K562 (cell line): Measurements from ENCODE around the gene ETV3L. TPM values are rescaled to one million over a fixed set of nuclear protein-coding genes. Genes with fewer than 3 reads are reported as not detected.

Source experiments
- E2F8 ChIP-seq: fragments of 450-650 bp; IDR thresholded peaks from 2 replicates; pipeline ENCODE4 v1.7.1; 2018; ENCODE audit warnings: mild to moderate bottlenecking, low read depth; ENCODE audit not compliant: partially characterized antibody
- GTF2F1 ChIP-seq: IDR thresholded peaks from 2 replicates; pipeline ENCODE4 v1.6.1; 2011; ENCODE audit warnings: low read depth, low read length, improper control_type of control experiment
- ILK ChIP-seq: fragments of 450-650 bp; IDR thresholded peaks from 2 replicates; pipeline ENCODE4 v1.6.1; 2016; ENCODE audit warnings: missing genetic modification characterization, low read depth, mild to moderate bottlenecking, missing compliant biosample characterization, moderate library complexity, borderline replicate concordance
- KLF1 ChIP-seq: fragments of 450-650 bp; IDR thresholded peaks from 2 replicates; pipeline ENCODE4 v1.6.1; 2016; ENCODE audit warnings: missing genetic modification characterization, missing compliant biosample characterization
- MEIS2 ChIP-seq: fragments of 450-650 bp; IDR thresholded peaks from 2 replicates; pipeline ENCODE4 v1.6.1; 2014; ENCODE audit warnings: mild to moderate bottlenecking; ENCODE audit not compliant: partially characterized antibody
- SNIP1 ChIP-seq: fragments of 450-650 bp; IDR thresholded peaks from 2 replicates; pipeline ENCODE4 v1.7.1; 2017; ENCODE audit warnings: low read depth, mild to moderate bottlenecking
- SUPT5H ChIP-seq: fragments of 450-650 bp; IDR thresholded peaks from 2 replicates; pipeline ENCODE4 v1.6.1; 2016
- THRAP3 ChIP-seq: fragments of 450-650 bp; IDR thresholded peaks from 2 replicates; pipeline ENCODE4 v1.6.1; 2016; ENCODE audit warnings: mild to moderate bottlenecking, inconsistent platforms, borderline replicate concordance
- YY1 ChIP-seq, 3 experiments: IDR thresholded peaks; 2 replicates each; pipeline ENCODE4 v1.6.1; 2011; ENCODE audit warnings: low read length in 2 of 3, mild to moderate bottlenecking in 2 of 3, moderate library complexity in 2 of 3, borderline replicate concordance in 1 of 3, control low read depth in 1 of 3, low read depth in 1 of 3; ENCODE audit not compliant: insufficient read depth in 3 of 3, insufficient replicate concordance in 2 of 3, control insufficient read depth in 1 of 3, insufficient read length in 1 of 3; ENCODE audit errors: extremely low read depth in 1 of 3
- ZFPM2 ChIP-seq: fragments of 250-450 bp; sonication (Bioruptor Pico); IDR thresholded peaks from 2 replicates; pipeline ENCODE4 v1.5.1; 2022; ENCODE audit warnings: mild to moderate bottlenecking
- ZFX ChIP-seq: sonication (generic); formaldehyde crosslinking; IDR thresholded peaks from 2 replicates; pipeline ENCODE4 v1.8.0; 2022; ENCODE audit warnings: mild to moderate bottlenecking, missing genetic modification reagents, moderate library complexity
- ZNF121 ChIP-seq: sonication (generic); formaldehyde crosslinking; conservative IDR thresholded peaks from 2 replicates; pipeline ENCODE4 v1.8.0; 2022; ENCODE audit warnings: missing genetic modification reagents
- ZNF584 ChIP-seq: fragments of 200-800 bp; sonication (Bioruptor generic); IDR thresholded peaks from 2 replicates; pipeline ENCODE4 v1.6.1; 2016; ENCODE audit warnings: low read depth, mild to moderate bottlenecking, missing genetic modification characterization, missing compliant biosample characterization
- ZSCAN32 ChIP-seq: fragments of 450-650 bp; formaldehyde crosslinking; IDR thresholded peaks from 2 replicates; pipeline ENCODE4 v1.4.0; 2020; ENCODE audit warnings: mild to moderate bottlenecking, moderate library complexity
- polyA plus RNA-seq, 8 experiments: library from polyadenylated mRNA; depleted of rRNA in 4 of 8; stranded (reverse) in 5 of 8; unstranded in 3 of 8; fragments of >200 nt; fragmentation: Nextera tagmentation in 2 of 8; fragmentation: Illumina TruSeq in 1 of 8; extraction: Ambion mirVana in 2 of 8; extraction: Trizol in 1 of 8; gene quantifications; 2 replicates each; pipeline versions ENCODE4 v1.2.1 to v1.2.3, GENCODE V29; 2011 to 2014; ENCODE audit warnings: inconsistent platforms in 1 of 8, missing spikeins in 1 of 8
- total RNA-seq, 7 experiments: library from RNA; depleted of rRNA in 6 of 7; stranded (reverse); fragments of >200 nt in 6 of 7; fragmentation: Illumina TruSeq in 2 of 7; extraction: Trizol in 2 of 7; gene quantifications; 2 replicates each; pipeline versions ENCODE4 v1.2.1 to v1.2.3, GENCODE V29; 2011 to 2021; ENCODE audit warnings: low replicate concordance in 1 of 7
- TF ChIP-seq, protein P1 (sequence below), 3 experiments: fragments of 200-800 bp in 1 of 3; fragments of 250-450 bp in 1 of 3; fragments of 450-650 bp in 1 of 3; sonication (Bioruptor Pico) in 1 of 3; sonication (Bioruptor generic) in 1 of 3; formaldehyde crosslinking in 1 of 3; IDR thresholded peaks; 2 replicates each; pipeline versions ENCODE4 v1.6.1 to v1.8.0; 2016 to 2022; ENCODE audit warnings: mild to moderate bottlenecking in 2 of 3, missing genetic modification characterization in 2 of 3, missing compliant biosample characterization in 1 of 3, moderate library complexity in 1 of 3
- TF ChIP-seq, protein P2 (sequence below): fragments of 250-450 bp; sonication (Bioruptor Pico); IDR thresholded peaks from 2 replicates; pipeline ENCODE4 v1.4.0; 2020
- TF ChIP-seq, protein P3 (sequence below): fragments of 250-450 bp; sonication (Bioruptor Pico); IDR thresholded peaks from 2 replicates; pipeline ENCODE4 v1.4.0; 2020; ENCODE audit warnings: borderline replicate concordance

The ETV3L gene
- total and polyA plus RNA-seq, 9 of the 15 experiments (the other 6 are each of a cell fraction or from before 2014, with no cell fraction given) = not detected

DNA sequence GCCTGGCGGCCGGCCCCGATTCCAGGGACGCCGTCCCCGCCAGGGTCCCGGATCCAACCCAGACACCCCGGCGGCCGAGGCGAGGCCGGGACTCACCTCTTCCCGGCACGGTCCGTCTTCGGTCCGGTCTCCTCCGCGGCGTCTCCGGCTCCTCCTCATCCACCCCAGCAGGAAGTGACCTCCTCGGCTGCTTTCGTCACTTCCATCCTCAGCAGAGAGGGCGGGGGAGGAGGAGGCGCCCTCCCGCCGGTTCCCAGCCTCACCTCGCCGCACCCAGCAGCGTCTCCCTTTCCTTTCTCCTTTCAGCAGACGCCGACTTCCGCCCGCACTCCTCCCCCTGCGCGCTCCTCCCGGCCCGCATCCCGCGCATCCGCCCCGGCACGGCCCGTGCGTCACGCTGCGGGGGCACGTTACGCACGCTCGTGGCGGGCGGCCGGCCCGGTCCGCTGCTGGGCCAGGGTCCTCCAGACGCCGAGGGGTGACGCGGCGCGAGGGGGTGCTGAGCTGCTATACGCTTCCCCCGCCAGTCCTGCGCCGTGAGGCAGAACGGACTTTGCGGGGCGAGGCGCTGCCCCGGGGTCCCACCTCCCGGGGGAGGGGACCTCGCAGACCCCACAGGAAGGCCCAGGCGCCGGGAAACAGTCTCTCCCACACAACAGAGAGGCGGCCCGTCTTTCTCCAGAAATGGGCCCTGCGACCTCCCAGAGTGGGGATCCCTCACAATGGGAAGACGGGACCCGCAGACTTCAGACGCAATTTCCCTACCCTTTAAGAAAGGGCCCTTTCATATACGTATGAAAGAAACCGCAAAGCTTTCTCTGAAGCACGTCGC is 38.8 kb upstream of the ETV3L start, which contains the start of gene ETV3 (continued):
- TF ChIP-seq, protein P1, sequence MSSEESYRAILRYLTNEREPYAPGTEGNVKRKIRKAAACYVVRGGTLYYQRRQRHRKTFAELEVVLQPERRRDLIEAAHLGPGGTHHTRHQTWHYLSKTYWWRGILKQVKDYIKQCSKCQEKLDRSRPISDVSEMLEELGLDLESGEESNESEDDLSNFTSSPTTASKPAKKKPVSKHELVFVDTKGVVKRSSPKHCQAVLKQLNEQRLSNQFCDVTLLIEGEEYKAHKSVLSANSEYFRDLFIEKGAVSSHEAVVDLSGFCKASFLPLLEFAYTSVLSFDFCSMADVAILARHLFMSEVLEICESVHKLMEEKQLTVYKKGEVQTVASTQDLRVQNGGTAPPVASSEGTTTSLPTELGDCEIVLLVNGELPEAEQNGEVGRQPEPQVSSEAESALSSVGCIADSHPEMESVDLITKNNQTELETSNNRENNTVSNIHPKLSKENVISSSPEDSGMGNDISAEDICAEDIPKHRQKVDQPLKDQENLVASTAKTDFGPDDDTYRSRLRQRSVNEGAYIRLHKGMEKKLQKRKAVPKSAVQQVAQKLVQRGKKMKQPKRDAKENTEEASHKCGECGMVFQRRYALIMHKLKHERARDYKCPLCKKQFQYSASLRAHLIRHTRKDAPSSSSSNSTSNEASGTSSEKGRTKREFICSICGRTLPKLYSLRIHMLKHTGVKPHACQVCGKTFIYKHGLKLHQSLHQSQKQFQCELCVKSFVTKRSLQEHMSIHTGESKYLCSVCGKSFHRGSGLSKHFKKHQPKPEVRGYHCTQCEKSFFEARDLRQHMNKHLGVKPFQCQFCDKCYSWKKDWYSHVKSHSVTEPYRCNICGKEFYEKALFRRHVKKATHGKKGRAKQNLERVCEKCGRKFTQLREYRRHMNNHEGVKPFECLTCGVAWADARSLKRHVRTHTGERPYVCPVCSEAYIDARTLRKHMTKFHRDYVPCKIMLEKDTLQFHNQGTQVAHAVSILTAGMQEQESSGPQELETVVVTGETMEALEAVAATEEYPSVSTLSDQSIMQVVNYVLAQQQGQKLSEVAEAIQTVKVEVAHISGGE (CRISPR knock-in tag; IDR thresholded peaks at IDR 0.05) = peak in 2 of 3 experiments; percentile 70 to 92; a peak in 4 of 6 replicates
- TF ChIP-seq ZNF121 (CRISPR knock-in tag) = no peak
- no peak for TF ChIP-seq YY1 (IDR thresholded peaks at IDR 0.05; ENCODE audit: borderline replicate concordance in 1 of 3, control insufficient read depth in 1 of 3, extremely low read depth in 1 of 3, insufficient read depth in 3 of 3, insufficient read length in 1 of 3, insufficient replicate concordance in 2 of 3, low read depth in 1 of 3, low read length in 2 of 3)
- peak; percentile 79 for TF ChIP-seq E2F8
- peak; percentile 41 for TF ChIP-seq MEIS2
- TF ChIP-seq, protein P2, sequence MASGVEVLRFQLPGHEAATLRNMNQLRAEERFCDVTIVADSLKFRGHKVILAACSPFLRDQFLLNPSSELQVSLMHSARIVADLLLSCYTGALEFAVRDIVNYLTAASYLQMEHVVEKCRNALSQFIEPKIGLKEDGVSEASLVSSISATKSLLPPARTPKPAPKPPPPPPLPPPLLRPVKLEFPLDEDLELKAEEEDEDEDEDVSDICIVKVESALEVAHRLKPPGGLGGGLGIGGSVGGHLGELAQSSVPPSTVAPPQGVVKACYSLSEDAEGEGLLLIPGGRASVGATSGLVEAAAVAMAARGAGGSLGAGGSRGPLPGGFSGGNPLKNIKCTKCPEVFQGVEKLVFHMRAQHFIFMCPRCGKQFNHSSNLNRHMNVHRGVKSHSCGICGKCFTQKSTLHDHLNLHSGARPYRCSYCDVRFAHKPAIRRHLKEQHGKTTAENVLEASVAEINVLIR (CRISPR knock-in tag) = peak; percentile 81
- no peak for TF ChIP-seq ZNF584
- TF ChIP-seq SNIP1 = no peak
- TF ChIP-seq ZFPM2 (CRISPR knock-in tag) = no peak
- no peak for TF ChIP-seq ILK
- peak; percentile 82 for TF ChIP-seq SUPT5H
- TF ChIP-seq, protein P3, sequence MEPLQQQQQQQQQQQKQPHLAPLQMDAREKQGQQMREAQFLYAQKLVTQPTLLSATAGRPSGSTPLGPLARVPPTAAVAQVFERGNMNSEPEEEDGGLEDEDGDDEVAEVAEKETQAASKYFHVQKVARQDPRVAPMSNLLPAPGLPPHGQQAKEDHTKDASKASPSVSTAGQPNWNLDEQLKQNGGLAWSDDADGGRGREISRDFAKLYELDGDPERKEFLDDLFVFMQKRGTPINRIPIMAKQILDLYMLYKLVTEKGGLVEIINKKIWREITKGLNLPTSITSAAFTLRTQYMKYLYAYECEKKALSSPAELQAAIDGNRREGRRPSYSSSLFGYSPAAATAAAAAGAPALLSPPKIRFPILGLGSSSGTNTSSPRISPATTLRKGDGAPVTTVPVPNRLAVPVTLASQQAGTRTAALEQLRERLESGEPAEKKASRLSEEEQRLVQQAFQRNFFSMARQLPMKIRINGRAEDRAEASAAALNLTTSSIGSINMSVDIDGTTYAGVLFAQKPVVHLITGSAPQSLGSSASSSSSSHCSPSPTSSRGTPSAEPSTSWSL = no peak
- no peak for TF ChIP-seq GTF2F1
- TF ChIP-seq ZFX (CRISPR knock-in tag) = peak; percentile 97
- no peak for TF ChIP-seq ZSCAN32 (CRISPR knock-in tag)
- TF ChIP-seq THRAP3 = no peak
- TF ChIP-seq KLF1 (tag) = peak; percentile 84
